ENCODE data around the gene GLT8D2.

DNA sequence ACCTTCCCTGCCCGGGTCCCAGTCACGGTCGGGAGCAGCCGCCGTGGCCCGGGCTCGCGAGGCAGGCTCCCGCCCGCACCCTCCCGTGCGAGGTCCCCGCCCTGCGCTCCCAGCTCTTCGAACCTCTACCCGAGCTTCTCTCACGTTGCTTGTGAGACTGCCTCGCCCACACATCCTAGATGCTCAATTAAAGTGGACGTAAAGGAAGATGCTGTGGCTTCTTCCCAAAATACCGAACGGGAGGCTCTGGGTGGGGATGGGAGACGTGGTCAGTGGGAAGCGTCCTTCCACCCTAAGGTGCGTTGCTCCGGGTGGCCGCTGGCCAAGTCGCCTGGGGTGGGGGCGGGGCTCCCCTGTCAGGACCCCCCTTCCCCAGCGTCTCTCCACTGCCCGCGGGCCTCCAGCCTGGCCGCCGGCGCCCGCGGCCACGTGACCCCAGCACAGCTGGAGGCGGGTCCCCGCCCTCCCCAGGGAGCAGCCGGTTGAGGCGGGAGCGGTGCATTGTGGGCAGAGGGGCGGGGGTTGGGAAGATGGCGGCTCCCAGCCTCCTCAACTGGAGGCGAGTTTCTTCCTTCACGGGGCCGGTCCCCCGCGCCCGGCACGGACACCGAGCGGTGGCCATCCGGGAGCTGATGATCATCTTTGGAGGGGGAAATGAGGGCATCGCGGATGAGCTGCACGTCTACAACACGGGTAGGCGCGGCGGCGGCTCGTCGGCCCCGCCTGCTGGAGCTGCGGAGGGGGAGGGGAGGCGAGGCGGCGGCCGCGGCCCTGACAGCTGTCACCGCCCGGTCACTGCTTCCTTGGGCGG, 14.2 kb upstream of the GLT8D2 start, which contains the start of gene HCFC2:
- TF ChIP-seq, protein P1, sequence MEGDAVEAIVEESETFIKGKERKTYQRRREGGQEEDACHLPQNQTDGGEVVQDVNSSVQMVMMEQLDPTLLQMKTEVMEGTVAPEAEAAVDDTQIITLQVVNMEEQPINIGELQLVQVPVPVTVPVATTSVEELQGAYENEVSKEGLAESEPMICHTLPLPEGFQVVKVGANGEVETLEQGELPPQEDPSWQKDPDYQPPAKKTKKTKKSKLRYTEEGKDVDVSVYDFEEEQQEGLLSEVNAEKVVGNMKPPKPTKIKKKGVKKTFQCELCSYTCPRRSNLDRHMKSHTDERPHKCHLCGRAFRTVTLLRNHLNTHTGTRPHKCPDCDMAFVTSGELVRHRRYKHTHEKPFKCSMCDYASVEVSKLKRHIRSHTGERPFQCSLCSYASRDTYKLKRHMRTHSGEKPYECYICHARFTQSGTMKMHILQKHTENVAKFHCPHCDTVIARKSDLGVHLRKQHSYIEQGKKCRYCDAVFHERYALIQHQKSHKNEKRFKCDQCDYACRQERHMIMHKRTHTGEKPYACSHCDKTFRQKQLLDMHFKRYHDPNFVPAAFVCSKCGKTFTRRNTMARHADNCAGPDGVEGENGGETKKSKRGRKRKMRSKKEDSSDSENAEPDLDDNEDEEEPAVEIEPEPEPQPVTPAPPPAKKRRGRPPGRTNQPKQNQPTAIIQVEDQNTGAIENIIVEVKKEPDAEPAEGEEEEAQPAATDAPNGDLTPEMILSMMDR (IDR thresholded peaks at IDR 0.05; ENCODE audit: insufficient read depth, low read length, poor library complexity, severe bottlenecking), result no peak
- no peak for TF ChIP-seq EZH2phosphoT487 (conservative IDR thresholded peaks at IDR 0.05; ENCODE audit: low read length)
